HG02840 (cell line): Measurements from ENCODE around the gene ZNF138.
"Not testable (repeated sequence)": the region's sequence is repeated elsewhere in the genome, so short reads cannot be mapped to it uniquely, and the experiment has no call there.

ENCODE experiments used
- ATAC-seq: cut with Tn5 transposase; IDR thresholded peaks from one replicate; pipeline ENCODE4 v1.9.1; 2021; ENCODE audit warnings: mild to moderate bottlenecking, moderate library complexity, moderate number of reproducible peaks; ENCODE audit not compliant: unreplicated experiment, low FRiP score

Gene ZNF138

DNA sequence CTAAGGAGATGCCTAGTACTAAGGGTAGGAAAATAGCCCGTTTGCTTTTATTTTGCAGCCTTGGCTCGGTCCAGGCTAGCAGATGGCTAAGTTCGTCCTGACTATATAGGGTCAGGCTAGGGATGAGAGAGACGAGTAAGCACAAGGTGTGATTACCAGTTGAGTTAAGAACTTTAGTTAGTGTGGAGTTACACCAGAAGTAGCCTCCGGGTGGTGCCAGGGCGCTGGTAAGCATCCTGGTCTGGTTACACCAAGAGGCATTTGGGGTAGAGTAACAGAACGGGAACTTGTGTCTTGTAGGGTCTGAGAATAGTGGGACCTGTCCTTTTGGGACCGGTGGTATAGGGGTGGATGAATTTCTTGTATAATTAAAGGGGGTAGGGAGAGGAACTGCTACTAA is 41.6 kb downstream of the ZNF138 start:
- not testable (repeated sequence) for ATAC-seq

- not testable (repeated sequence) for ATAC-seq
These were observed 43.8 kb downstream of the ZNF138 start for GRCh38 chr7:64838051-64838450.

DNA sequence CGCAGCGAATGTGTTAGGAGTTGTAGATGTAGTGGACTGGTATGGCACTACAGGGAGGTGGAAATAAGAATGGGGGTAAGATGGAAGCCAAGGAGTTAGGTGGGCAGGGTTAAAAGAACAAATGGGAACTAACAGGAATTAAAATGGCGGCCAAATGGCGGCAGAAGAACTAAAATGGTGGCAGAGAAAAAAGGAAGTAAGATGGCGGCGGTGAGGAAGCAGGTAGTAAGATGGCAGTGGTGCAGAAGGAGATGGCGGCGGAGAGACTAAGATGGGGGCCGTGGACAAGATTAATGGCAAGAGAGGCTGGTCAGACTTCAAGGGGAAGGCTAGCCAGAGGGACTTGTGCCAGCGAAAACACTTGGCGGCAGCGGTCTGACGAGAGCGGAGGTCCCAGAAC is 44.5 kb downstream of the ZNF138 start:
- no peak for ATAC-seq

- no peak for ATAC-seq
These were observed 45.7 kb downstream of the ZNF138 start for GRCh38 chr7:64839910-64840309.

GRCh38 chr7:64849250-64849923 is 55.2 kb downstream of the ZNF138 start:
- no peak for ATAC-seq

DNA sequence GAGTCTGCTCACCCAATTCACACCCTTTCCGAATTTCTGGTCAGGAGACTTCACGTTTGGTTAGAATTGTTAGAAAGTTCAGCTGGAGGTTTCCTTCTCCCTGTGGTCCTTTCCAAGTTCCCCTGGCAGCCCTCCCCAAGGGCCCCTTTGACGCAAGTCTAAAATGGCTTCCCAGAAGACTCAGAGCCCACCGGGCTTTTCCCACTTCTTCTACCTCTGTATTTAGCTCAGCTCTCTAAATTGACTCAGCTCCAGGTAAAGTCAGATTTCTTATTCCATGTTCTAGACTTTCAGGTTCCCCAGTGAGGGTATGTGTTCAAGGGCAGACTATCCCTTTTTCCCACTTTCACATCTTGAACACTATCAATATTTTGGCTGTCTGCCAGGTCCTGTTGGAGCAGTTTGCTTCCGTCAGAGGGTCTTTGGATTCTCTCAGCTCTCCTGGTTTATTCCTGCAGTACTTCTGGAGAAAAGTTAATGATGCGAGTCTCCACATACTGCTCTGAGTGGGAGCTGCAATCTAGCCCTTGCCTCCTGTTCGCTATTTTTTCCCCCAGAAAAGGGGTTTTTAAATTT is 55.8 kb downstream of the ZNF138 start:
- no peak for ATAC-seq

GRCh38 chr7:64853679-64854078 is 59.5 kb downstream of the ZNF138 start:
- ATAC-seq: no peak

DNA sequence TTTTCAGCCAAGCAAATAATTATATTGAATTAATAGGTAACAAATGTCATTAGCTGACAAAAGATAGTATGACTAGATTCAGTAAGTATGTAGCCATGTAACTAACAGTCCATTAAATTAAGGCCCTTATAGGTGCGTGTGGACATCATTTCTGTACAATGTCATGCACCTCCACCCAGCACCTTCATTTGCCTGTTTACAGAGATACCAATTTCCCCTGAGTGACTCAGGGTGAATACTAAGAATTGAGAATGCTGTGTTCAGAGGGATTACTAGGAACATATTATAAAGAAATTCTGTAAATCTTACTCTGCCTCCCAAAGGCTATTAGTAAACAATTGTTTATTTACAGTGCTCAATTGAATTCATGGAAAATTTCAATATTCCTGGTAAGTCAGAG is 60.7 kb downstream of the ZNF138 start:
- no peak for ATAC-seq

- no peak for ATAC-seq
These were observed 68.8 kb downstream of the ZNF138 start for GRCh38 chr7:64863021-64863420.

- ATAC-seq: not testable (repeated sequence)
These were observed 69.3 kb downstream of the ZNF138 start for GRCh38 chr7:64863530-64863929.

- ATAC-seq: no peak
These were observed 69.7 kb downstream of the ZNF138 start for GRCh38 chr7:64863969-64864368.

DNA sequence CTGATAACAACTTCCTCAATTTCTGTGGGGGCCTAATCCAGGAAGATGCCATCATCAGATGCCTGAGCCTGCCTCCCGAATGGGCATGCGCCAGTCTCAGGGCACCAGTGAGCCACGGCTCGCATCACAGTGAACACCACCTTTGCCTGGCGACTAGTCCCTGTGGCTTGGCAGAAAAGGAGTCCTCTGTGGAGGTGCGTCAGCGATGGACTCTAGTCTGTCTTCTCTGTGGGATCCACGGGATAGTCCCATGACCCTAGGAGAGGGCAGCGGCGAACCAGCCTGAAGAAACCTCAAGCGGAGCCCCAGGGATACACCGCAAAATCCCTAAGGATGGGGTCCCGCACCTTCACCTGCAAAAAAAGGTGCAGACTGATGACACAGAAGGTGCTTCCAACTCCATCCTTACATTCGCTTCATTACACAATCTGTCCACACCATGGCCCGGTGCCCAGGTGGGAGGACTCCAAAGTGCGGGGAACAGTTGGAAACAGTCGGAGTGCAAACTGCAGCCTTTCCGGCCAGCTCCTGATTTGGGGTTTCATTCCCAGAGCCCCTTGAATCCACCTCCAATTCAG is 73.7 kb downstream of the ZNF138 start:
- ATAC-seq: no peak

- ATAC-seq: no peak
These were observed 74.3 kb downstream of the ZNF138 start for GRCh38 chr7:64868499-64868898.

DNA sequence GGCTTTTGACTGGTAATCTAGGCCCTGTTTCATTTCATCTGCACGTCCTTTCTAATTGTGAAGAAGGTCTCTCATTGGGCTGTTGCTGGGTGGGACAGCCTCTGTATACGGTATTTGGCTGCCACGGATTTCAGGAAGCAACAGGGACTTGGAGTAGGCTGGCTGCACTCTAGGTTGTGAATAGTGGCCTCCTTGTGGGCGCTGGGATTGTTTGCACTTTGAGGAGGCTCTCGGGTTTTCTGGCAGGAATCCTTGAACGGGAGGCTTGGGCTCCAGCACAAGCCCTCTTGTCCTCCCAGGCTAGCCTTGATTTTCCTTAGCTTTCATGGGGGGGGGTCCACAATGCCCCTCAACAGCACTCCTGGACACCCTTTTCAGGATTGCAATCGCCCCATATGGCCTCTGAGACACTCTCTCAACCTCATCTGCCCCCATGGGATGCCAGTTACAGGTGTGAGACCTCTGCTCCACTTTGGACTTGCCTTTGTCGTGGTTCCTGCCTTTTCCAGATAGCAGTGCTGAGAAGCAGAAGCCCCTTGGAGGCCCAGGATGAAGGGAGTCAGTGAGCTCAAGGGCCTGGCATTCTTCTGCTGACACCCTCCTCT is 75.0 kb downstream of the ZNF138 start:
- no peak for ATAC-seq

DNA sequence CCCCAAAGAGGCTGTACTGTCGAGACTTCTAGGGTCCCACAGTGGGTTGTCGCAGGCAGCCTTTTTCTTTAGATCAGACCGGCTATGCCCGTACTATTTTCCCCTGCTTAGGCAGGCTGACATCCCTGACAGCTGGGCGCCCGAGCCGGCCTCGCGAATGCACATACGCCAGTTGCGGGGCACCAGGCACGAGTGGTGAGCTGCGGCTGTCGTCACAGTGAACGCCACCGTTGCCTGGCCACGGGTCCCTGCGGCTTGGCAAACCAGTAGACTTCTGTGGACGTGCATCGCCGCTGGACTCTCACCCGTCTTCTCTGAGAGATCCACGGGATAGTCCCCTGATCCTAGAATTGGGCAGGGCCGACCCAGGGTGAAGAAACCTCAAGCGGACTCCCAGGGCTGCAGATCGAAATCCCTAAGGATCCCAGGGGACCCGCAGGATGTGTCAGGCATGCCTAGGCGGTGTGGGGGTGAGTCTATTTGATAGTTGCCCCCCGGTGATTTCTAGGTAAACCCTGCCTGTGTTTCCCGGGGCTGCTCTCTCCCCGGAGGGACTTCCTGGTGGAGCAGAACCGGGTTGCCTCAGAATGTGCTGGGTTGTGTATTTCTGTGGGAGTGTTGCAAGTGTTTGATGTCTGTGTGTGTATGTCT is 75.8 kb downstream of the ZNF138 start:
- no peak for ATAC-seq

- no peak for ATAC-seq
These were observed 76.4 kb downstream of the ZNF138 start for GRCh38 chr7:64870656-64871055.

GRCh38 chr7:64871761-64872160 is 77.5 kb downstream of the ZNF138 start:
- ATAC-seq: no peak

DNA sequence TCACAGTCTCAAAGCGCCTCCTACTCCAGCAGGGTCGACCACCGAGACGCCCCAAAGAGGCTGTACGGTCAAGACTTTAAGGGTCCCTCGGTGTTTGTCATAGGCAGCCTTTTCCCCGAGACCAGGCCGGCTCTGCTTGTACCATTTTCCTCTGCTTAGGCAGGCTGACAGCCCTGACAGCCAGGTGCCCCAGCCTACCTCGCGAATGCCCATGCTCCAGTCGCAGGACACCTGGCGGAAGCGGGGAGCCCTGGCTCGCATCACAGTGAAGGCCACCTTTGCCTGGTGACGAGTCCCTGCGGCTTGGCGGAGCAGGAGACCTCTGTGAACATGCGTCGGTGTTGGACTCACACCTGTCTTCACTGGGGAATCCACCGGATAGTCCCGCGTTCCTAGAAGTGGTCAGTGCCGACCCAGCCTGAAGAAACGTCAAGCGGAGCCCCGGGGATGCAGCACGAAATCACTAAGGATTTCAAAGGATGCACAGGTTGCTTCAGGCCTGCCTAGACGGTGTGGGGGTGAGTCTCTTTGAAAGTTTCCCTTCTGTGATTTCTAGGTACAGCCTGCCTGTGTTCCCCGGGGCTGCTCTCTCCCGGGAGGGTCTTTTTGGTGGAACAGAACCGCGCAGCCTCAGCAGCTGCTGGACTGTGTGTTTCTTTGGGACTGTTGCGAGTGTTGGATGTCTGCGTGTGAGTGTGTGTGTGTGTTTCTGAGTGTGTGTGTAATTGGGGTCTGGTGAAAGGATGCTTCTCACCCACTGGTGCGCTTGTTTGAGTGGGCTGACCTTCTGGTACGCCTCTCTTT is 78.3 kb downstream of the ZNF138 start:
- ATAC-seq: no peak

GRCh38 chr7:64873155-64873500 is 78.9 kb downstream of the ZNF138 start:
- ATAC-seq: no peak

DNA sequence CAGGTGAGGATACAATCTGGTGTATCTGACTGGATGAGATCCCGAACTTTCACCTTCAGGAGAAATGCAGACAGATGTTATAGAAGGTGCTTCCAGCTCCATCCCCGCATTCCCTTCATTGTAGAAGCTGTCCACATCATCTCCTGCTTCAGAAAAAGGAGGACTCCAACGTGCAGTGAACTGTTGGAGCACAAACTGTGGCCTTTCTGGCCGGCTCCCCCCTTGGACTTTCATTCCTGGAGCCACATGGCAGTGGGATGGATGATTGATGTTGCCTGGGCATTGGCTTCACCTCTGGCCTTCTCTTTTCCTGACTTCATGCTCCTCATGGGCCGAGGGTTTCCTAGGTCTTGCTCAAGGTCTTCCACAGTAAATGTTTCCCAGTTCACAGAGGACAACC is 79.3 kb downstream of the ZNF138 start:
- no peak for ATAC-seq

GRCh38 chr7:64874114-64874513 is 79.9 kb downstream of the ZNF138 start:
- ATAC-seq: no peak
